OCI-LY1 (cell line): ENCODE data around the gene MFSD6.

Experiments used
- H2AFZ ChIP-seq: fragments of 200-600 bp; sonication (generic), shearing (Covaris generic); 2 replicates; pipeline ENCODE4 v1.6.0; 2014; ENCODE audit warnings: antibody characterized with exemption, mild to moderate bottlenecking, low read length
- H3F3A ChIP-seq: fragments of 200-600 bp; sonication (generic), shearing (Covaris generic); 2 replicates; pipeline ENCODE4 v1.6.0; 2014; ENCODE audit warnings: mild to moderate bottlenecking, antibody characterized with exemption, low read length, moderate library complexity; ENCODE audit not compliant: insufficient read depth
- H3K27ac ChIP-seq: fragments of 200-600 bp; sonication (generic); 2 replicates; pipeline ENCODE4 v1.5.1; 2014; ENCODE audit warnings: low read length, mixed run types, mild to moderate bottlenecking, low read depth; ENCODE audit not compliant: poor library complexity, severe bottlenecking
- H3K27me3 ChIP-seq: fragments of 200-600 bp; sonication (generic); 2 replicates; pipeline ENCODE4 v1.6.0; 2014; ENCODE audit warnings: antibody characterized with exemption, mild to moderate bottlenecking, low read length, moderate library complexity; ENCODE audit not compliant: insufficient read depth
- H3K36me3 ChIP-seq: fragments of 200-600 bp; sonication (generic); 2 replicates; pipeline ENCODE4 v1.6.1; 2014; ENCODE audit warnings: mild to moderate bottlenecking, antibody characterized with exemption, low read length, moderate library complexity, mixed read lengths; ENCODE audit not compliant: insufficient read depth
- H3K4me1 ChIP-seq: fragments of 200-600 bp; sonication (generic); 2 replicates; pipeline ENCODE4 v1.5.1; 2014; ENCODE audit warnings: mild to moderate bottlenecking, low read length, moderate library complexity; ENCODE audit not compliant: insufficient read depth, severe bottlenecking
- H3K4me2 ChIP-seq: fragments of 200-600 bp; sonication (generic), shearing (Covaris generic); 2 replicates; pipeline ENCODE4 v1.6.1; 2014; ENCODE audit warnings: low read length
- H3K4me3 ChIP-seq: fragments of 200-600 bp; sonication (generic); 2 replicates; pipeline ENCODE4 v1.5.1; 2014; ENCODE audit warnings: low read length, low read depth, mild to moderate bottlenecking, mixed read lengths; ENCODE audit not compliant: poor library complexity, severe bottlenecking
- H3K79me2 ChIP-seq: fragments of 200-600 bp; shearing (Covaris generic); 2 replicates; pipeline ENCODE4 v1.6.1; 2016; ENCODE audit warnings: mixed run types, low read length, mixed read lengths; ENCODE audit not compliant: insufficient read depth
- H3K9ac ChIP-seq: fragments of 200-600 bp; sonication (generic), shearing (Covaris generic); 2 replicates; pipeline ENCODE4 v1.6.1; 2014; ENCODE audit warnings: mild to moderate bottlenecking, low read length, mixed read lengths
- H3K9me2 ChIP-seq: fragments of 200-600 bp; sonication (generic), shearing (Covaris generic); 2 replicates; pipeline ENCODE4 v1.6.1; 2014; ENCODE audit warnings: low read depth, mild to moderate bottlenecking, low read length, mixed read lengths
- H3K9me3 ChIP-seq: fragments of 200-600 bp; shearing (Covaris generic); 2 replicates; pipeline ENCODE4 v1.6.1; 2014; ENCODE audit warnings: low read length, mixed read lengths
- H4K20me1 ChIP-seq: fragments of 200-600 bp; sonication (generic), shearing (Covaris generic); 2 replicates; pipeline ENCODE4 v1.6.0; 2016; ENCODE audit warnings: mild to moderate bottlenecking, low read length; ENCODE audit not compliant: insufficient read depth
- EZH2 ChIP-seq: fragments of 200-600 bp; sonication (generic), shearing (Covaris generic); IDR thresholded peaks from 2 replicates; pipeline ENCODE4 v1.8.0; 2017; ENCODE audit warnings: borderline replicate concordance, mixed run types, mild to moderate bottlenecking, antibody characterized with exemption, low read length, moderate library complexity, mixed read lengths
- TF ChIP-seq, protein P1 (sequence below): fragments of 200-600 bp; sonication (generic), shearing (Covaris generic); IDR thresholded peaks from 2 replicates; pipeline ENCODE4 v1.5.1; 2017; ENCODE audit warnings: mild to moderate bottlenecking, antibody characterized with exemption, low read length, moderate library complexity, mixed read lengths

MFSD6 gene

DNA sequence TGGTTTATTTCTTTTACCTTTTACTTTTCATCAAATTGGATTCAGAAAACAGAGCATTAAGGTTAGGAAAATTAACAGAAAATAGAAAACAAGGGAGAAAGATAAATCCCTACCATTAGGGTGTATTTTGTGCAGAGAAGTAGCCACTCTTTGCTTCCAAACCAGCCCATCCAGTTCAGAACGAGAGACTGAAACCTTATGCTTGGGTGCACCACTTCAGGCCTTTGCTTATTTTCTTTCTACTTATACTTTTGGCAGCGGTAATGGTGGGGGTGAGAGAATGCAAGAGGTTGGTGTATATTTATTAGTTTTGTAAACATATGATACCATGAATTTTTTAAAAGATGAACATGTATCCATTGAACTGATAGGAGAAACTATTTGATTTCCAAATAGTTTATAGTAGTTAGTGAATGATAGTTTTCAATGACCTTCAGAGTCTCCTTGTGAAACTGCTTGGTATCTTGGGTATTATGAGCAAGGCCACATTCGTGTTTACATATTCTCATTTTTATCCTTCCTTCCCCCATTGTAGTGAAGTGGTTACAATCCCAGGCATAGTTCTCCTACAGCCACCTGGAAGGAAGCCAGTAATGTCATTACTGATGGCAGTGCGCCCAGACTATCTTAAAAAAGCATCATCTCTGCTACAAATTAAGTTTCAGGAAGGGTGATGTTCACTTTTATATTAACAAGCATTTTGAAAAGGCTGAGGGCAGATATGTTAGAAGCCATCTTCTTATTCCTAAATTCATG is 60.8 kb downstream of the MFSD6 start:
- Histone ChIP-seq H3K9me2 (no peaks in the 10 kb centered on the region), H3F3A (no peaks in the 10 kb centered on the region), H3K9me3 (no peaks in the 10 kb centered on the region), H2AFZ (no peak overlapping the region), H3K4me2 (peak overlapping the region; percentile 57), H3K4me1 (peaks cover 53% of the 10 kb centered on the region), H3K79me2 (no peaks in the 10 kb centered on the region), H3K4me3 (no peak overlapping the region), H3K36me3 (0 out of 2 replicates have a peak, but pooled peaks cover 4% of the 10 kb centered on the region), H3K27ac (peak overlapping the region; percentile 89), H3K27me3 (no peaks in the 10 kb centered on the region), H4K20me1 (no peaks in the 10 kb centered on the region), H3K9ac (peak overlapping the region; percentile 24; the same call in 1 of the 2 replicates)
- no peak for TF ChIP-seq EZH2
- TF ChIP-seq, protein P1, sequence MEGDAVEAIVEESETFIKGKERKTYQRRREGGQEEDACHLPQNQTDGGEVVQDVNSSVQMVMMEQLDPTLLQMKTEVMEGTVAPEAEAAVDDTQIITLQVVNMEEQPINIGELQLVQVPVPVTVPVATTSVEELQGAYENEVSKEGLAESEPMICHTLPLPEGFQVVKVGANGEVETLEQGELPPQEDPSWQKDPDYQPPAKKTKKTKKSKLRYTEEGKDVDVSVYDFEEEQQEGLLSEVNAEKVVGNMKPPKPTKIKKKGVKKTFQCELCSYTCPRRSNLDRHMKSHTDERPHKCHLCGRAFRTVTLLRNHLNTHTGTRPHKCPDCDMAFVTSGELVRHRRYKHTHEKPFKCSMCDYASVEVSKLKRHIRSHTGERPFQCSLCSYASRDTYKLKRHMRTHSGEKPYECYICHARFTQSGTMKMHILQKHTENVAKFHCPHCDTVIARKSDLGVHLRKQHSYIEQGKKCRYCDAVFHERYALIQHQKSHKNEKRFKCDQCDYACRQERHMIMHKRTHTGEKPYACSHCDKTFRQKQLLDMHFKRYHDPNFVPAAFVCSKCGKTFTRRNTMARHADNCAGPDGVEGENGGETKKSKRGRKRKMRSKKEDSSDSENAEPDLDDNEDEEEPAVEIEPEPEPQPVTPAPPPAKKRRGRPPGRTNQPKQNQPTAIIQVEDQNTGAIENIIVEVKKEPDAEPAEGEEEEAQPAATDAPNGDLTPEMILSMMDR, result no peak

DNA sequence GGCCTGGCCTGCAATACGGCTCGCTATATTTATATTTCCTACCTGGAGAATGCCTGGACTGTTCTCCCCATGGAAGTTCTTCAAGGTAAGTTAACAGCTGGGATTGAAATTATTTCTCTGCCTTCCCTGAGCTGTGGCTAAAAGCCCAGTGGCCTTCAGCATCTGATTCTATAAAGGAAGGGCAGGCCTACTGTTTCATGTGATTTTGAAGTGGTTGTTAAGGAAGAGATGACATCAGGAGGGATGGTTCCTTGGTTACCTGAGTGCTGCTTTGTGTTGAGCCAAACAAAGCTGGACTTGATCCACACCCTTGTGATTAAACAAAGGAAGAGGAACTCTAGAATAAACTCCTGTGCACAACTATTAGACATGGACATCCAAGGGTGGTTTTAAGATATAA is 61.6 kb downstream of the MFSD6 start:
- Histone ChIP-seq H4K20me1 (no peaks in the 10 kb centered on the region), H3K36me3 (0 out of 2 replicates have a peak, but pooled peaks cover 4% of the 10 kb centered on the region), H3K9ac (no peak overlapping the region), H3K4me2 (no peak overlapping the region), H3K4me3 (no peak overlapping the region), H3K27me3 (no peaks in the 10 kb centered on the region), H3K9me2 (no peaks in the 10 kb centered on the region), H3F3A (no peaks in the 10 kb centered on the region), H3K4me1 (peaks cover 49% of the 10 kb centered on the region), H3K27ac (peak overlapping the region; percentile 89), H3K79me2 (no peaks in the 10 kb centered on the region), H3K9me3 (no peaks in the 10 kb centered on the region), H2AFZ (no peak overlapping the region)
- no peak for TF ChIP-seq EZH2

DNA sequence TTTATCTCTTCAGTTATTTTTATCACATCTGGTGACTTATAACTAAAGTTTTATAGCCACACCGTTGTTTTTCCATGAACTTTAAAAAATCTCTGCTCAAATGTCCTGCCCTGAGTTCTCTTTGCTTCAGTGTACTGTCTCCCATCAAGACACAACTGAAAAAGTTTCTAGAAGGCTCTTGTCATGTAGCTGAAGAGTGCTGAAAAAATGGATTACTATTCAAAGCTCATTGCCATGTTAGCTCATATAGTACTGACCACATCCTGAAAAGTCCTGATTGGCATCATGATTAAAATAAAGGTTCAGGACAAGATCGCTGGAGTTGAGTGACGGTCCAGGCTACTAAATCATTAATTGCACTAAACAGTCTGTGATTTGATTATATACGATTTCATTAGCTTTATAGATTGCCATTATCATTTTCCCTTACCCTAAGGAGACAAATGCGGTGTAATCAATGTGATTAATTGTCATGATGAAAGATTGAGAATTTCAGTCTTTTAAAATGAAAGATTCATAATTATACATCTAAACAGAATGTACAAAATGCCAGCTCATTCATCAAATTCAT is 62.2 kb downstream of the MFSD6 start:
- Histone ChIP-seq H2AFZ (no peak overlapping the region), H3K4me3 (no peak overlapping the region), H3K9me3 (no peaks in the 10 kb centered on the region), H3K27ac (peak overlapping the region; percentile 89), H3K4me2 (no peak overlapping the region), H4K20me1 (no peaks in the 10 kb centered on the region), H3K4me1 (peaks cover 43% of the 10 kb centered on the region), H3K9ac (no peak overlapping the region), H3K9me2 (no peaks in the 10 kb centered on the region), H3K36me3 (0 out of 2 replicates have a peak, but pooled peaks cover 4% of the 10 kb centered on the region), H3F3A (no peaks in the 10 kb centered on the region), H3K79me2 (no peaks in the 10 kb centered on the region), H3K27me3 (no peaks in the 10 kb centered on the region)
- TF ChIP-seq EZH2, result no peak
- TF ChIP-seq, protein P1, result no peak
